HG03108 (cell line): Measurements from ENCODE around the gene CEACAM20.
"Not testable (repeated sequence)": the region's sequence is repeated elsewhere in the genome, so short reads cannot be mapped to it uniquely, and the experiment has no call there.

Experiments used
- ATAC-seq: cut with Tn5 transposase; IDR thresholded peaks from one replicate; pipeline ENCODE4 v1.9.1; 2021; ENCODE audit warnings: moderate library complexity; ENCODE audit not compliant: unreplicated experiment

The CEACAM20 gene

DNA sequence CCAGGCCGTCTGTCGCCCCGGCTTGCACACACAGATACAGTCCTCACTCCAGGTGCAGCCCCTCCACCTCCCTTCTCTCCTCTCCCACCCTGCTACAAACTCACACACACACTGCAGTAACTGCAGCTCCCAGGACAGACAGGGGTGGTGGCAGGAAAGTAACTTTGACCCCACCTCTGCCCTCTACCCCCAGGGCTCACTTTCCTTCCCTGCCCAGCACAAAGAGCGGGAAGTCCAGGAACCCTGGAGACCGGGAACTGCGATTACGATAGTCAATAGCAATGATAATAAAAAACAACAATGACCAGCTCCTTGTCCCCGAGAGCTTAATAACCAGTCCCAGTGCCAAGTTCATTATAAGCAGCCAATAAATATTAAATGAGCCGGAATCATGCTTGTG lies at the start of gene CEACAM20:
Gene CEACAM20 (minus strand): TSS at position 140 of the 400 bp plus-strand sequence. CDS start 166 bp downstream, outside the sequence.
- ATAC-seq, result no peak

DNA sequence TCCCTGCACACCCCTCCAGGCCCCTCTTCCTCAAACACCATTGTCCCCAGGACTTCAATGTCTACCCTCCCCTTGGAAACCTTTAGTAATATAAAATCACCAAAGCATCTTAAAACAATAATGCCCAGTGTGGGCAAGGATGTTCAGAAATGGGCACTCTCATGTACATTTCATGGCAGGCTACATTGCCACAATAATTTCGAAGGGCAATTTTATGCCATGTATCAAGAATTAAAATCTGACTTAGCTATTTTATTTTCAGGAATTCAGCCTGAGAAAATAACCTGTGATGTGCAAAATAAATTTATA lies 48.0 kb upstream of the CEACAM20 start:
- no peak for ATAC-seq

DNA sequence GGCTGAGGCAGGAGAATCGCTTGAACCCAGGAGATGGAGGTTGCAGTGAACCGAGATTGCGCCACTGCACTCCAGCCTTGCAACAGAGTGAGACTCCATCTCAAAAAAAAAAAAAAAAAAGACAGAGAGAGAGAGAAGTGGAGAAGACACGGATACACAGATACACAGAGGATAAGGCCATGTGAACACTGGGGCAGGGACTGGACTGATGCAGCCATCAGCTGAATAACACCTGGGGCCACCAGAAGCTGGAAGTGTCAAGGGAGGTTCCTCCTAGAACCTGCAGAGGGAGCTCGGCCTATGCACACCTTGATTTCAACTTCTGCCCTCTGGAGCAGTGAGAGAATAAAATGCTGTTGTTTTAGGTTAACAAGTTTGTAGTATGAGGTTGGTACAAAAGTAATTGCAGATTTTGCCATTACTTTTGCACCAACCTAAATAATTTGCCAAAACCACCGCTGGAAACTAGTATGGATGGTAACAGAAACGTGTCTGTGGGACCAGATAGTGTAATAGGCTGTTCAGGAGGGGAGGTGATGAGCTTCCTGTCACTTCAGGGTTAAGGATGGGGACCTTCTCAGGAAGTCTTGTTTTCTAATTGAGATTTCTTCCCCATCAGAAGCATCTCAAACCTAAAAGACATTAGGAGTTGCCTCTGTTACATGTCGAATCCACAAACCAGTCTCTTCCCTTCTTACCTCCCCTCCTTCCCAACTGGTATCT lies 47.5 kb upstream of the CEACAM20 start:
- ATAC-seq, result no peak

DNA sequence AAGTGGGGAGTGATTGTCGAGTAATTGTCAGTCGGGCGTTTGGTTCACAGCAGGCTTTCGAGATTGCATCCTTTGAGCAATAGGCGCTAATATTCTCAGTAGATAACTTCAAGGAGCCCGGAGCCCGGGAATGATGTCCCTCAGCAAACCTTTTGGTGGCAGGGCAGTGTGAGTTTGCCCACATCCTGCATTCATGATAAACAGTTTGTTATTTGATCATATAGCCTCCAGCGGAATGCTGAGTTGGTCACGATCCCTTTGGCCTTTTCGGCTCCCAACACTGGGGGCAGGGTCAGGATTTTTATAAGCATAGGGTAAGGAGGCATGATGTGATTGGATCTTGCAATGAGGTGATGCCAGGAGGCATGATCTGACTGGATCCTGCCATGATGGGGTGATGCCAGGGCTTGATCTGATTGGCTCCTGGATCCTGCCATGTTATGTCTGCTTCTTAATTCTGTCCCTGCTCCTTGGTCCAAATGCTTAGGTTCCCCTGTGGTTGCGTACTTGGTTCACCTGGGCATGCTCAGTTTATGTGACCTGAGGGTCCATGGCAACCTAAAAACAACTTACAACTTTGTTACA lies 45.7 kb upstream of the CEACAM20 start:
- ATAC-seq, result no peak

DNA sequence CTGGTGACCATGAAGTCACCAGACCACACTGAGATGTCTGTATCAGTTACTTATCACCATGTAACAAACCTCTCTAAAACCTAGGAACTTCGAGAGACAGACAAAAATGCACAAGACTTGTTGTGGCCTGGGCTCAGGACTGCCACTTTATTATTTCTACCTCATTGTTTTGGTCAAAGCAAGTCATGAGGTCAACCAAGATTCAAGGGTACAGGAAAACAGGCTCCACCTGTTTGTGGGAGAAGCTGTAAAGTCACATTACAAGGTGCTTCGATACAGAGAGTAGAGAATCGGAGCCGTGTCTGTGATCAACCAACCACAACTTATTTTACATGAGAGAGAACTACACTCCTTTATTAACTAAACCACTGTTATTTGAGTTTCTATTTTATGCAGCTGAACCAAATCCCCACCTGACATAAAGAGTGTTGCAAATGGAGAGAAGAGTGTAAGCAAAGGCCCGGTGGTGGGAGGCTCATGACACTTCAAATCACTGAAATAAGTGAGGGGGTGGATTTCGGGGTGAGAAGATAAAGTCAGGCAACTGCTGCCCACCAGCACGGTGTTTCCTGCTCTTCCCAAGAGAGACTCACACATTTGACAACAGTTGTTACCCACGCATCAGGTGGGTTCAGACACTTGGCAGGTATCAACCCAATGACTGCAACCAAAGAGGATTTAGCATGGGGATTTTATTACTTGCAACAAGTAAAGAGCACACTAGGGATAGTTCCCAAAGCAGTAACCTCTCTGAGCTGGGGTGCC lies 44.9 kb upstream of the CEACAM20 start:
- ATAC-seq, result no peak

DNA sequence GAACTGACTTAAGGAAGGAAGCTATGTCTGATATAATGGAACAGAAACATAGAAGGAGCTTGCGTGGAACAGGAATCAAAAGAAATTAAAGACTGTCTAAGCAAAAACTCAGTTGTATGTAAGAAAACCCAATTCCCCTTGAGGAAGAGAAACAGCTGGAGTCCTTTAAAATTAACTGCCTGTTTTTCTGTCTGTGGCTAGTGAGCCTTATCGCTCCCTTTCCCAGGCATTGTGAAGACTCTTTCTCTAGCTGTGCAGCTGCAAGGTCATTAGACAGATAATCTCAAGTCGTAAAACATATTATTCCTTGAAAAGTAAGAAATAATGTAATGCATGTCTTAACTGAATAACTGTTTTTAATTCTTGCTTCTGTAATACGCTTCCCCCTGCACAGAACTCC lies 44.2 kb upstream of the CEACAM20 start:
- ATAC-seq, result no peak

DNA sequence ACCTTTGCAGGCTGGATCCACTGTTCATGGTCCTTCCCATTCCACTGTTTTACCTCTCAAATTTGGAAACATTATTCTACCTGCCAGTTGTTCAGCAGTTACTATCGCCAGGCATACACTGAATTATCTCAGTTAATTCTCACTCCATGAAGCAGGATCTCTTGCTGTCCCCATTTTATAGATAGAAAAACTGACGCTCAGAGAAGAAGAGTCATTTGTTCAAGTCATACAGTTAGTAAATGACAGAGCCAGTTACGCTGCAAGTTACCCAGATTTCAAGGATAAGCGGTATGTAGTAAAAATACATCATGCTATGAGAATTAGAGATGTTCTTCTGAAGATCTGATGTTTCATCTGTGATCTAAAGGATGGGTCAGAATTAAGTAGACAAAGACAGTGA lies 43.7 kb upstream of the CEACAM20 start:
- no peak for ATAC-seq

DNA sequence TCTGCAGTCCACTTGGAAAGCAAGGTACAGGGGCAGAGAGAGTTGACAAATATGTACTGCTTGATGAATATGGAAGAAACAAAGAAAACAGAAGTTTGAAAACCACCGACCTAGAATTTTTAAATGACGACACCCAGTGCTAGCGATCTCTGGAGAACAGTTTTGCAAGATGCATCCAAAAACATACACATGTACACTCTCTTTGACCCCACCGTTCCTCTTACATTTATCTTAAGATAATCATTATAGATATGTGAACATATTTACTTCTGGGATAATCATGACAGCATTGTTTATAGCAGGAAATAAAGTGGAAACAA lies 43.1 kb upstream of the CEACAM20 start:
- ATAC-seq, result no peak

DNA sequence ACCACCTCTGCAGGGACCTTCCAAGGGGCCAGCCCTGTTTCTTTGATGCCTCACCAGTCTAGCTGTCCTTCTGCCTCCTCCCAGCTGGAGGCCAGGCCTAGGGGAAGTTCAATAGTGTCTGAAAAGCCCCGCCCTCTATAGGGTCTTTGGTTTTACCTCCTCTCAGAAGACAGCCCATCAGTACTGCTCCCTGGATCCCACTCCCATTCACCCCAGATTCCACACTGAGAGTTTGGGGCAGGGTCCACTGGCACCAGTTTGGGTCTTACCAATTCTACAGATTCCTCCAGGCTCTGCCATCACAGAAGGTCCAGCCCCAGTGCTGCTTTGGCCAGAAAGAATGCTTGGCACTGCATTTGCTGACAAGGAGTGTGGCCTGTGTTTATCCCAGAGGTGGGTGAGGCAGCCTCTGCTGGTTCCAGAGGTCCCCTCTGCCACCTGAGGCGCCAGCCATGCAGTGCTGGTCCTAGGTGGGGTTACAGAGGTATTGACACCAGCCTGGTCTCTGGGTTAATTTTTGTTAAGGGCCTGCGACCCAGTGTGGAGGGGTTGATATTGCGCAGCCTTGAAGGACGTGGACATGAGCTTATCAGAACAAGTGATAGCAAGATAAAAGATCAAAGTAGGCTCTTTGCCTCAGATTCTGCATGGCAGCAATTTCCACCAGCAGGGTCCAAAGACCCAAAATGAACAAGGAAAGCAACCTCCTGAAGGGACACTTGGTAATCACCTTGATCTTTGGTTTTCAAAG lies 42.5 kb upstream of the CEACAM20 start:
- no peak for ATAC-seq

DNA sequence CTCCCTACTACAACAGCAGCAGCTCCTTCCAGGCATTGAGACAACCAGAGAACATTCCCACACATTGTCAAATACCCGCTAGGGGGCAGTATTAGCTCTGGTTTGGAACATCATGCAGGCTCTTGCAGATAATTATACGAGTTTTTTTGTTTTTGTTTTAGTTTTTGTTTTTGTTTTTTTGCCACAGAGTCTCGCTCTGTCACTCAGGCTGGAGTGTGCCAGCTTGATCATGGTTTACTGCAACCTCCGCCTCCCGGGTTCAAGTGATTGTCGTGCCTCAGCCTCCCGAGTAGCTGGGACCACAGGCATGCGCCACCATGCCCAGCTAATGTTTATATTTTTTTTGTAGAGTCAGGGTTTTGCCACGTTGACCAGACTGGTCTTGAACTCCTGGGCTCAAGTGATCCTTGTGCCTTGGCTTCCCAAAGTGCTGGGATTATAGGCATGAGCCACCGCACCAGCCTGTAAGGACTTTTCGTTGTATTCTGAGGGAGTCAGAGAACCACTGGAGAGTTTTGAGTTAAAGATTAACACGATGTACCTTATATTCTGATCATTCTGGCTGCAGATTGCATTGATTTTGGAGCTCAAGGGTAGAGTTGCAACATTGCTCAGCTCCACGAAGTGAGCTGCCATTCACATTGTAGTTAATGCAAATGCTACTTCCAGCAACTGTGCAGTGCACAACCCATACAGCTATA lies 41.7 kb upstream of the CEACAM20 start:
- no peak for ATAC-seq

DNA sequence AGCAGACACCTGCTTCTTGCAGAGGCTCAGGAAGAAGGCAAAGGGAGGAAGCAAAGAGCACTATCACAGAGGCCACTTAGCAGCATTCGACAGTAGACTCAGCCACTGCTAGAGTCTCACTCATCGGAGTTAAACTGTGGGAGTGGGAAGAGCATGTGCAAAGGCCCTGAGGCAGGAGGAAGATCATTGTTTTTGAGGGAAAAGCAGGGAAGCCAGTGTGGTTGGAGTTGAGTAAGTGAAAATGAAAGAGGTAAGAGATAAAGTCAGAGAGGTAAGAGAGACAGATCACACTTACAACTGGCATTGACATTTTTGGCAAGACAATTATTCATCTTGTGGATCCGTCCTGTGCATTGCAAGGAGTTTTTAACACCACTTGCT lies 41.1 kb upstream of the CEACAM20 start:
- ATAC-seq, result no peak

DNA sequence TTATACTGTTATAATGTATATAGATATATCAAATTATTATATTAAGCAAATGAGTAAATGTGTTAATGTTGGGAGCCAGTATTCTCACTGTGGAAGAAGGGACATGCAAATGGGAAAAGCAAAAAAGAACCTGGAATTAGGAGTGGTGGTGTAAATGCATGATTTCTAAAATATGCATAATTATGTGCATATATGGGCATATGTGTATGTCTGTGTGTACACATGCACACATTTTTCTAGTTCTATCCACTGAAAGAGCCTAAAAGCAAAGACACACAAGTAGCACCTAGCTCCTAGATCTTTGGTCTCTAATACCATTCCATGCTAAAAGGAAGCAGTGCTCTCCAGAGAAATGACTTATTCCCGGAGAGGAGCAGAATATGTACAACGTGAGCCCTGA lies 38.3 kb upstream of the CEACAM20 start:
- no peak for ATAC-seq

DNA sequence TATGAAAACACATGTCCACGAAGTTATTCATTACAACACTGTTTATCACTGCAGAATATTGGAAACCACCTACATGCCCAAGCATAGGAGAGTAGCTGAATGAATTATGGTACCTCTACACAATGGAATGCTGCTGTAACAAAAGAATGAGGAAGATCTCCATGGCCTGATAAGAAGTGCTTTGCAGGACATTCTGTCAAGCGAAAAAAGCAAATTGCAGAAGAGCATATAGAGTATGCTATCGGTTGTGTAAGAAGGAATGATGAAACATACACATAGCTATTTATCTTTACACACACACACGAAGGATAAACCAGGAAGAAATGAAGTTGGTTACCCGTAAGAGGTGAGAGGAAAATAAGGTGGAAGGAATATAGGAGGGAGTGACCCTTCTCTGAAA lies 37.5 kb upstream of the CEACAM20 start:
- no peak for ATAC-seq

DNA sequence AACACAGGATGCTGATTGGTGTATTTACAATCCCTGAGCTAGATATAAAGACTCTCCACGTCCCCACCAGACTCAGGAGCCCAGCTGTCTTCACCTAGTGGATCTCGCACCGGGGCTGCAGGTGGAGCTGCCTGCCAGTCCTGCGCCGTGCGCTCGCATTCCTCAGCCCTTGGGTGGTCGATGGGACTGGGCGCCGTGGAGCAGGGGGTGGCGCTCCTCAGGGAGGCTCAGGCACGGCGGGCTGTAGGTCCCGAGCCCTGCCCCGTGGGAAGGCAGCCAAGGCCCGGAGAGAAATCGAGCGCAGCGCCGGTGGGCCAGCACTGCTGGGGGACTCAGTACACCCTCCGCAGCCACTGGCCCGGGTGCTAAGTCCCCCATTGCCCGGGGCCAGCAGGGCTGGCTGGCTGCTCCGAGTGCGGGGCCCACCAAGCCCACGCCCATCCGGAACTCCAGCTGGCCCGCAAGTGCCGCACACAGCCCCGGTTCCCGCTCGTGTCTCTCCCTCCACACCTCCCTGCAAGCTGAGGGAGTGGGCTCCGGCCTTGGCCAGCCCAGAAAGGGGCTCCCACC lies 33.7 kb upstream of the CEACAM20 start:
- ATAC-seq, result not testable (repeated sequence)

DNA sequence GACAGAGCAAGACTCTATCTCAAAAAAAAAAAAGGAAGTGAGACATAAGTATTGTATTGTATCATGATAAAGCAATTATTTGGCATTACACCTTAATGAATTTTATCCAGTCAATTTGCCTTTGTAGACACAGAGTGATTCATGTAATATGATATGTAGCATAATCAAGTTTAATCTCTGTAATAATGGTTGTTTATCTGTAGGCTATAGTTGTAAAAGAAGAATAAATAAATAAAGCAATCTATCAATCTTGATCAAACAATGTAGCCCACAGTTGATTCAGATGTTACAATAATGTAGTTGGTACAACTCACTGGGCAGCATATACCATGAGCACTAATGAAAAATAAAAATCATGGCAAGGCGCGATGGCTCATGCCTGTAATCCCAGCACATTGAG lies 28.5 kb upstream of the CEACAM20 start:
- ATAC-seq, result no peak

DNA sequence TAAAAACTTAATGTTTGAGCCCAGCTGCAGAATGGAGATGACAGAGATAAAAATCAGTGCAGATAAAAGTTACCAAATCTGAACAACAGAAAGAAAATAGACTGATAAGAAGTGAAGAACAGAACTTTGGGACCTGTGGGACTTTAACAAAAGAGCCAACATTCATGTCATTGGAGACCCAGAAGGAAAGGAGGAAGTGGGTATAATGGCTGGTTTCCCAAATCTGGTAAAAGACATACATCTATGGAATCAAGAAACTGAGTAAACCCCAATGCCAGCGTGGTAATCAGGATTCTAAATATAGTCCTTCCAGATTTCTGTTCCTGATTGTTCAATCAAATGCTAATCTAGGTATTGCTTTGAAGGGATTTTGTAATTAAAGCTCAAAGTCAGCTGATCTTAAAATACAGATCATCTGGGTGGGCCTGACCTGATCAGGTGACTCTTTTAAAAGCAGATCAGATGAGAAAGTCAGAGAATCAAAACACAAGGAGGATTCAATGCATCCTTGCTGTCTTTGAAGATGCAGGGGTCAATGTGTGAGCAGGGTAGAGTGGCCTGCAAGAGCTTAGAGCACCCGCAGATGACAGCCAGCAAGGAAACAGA lies 25.3 kb upstream of the CEACAM20 start:
- ATAC-seq, result no peak

DNA sequence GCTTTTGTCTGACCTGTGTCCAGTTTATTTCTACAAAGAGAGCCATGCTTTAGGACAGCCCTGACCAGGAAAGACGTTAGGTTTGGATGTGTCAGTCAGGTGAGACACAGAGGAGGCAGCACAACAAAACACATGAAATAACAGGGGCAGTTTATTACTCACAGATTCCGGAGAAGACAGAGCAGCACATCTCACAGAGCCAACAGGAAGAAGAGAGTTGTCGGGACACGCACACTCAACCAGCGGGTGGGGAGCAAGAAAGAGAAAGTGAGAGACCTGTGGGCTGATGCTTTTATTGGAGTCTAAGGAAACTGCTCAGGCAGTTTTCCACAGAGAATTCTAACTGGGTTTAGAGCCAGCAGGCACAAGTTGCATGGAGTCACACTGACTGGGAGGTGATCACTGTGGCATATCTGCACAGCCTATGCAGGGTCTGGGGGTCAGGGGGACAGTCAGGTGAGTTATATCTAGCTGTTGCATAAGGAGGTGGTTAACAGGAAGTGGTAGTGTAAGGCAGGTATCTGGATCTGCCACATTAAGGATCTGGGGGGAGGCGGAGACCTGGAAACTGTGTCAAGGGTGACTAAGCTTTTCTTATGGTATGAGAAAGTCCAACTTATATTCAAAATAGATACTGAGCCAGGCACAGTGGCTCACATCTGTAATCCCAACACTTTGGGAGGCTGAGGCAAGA lies 24.1 kb upstream of the CEACAM20 start:
- no peak for ATAC-seq

DNA sequence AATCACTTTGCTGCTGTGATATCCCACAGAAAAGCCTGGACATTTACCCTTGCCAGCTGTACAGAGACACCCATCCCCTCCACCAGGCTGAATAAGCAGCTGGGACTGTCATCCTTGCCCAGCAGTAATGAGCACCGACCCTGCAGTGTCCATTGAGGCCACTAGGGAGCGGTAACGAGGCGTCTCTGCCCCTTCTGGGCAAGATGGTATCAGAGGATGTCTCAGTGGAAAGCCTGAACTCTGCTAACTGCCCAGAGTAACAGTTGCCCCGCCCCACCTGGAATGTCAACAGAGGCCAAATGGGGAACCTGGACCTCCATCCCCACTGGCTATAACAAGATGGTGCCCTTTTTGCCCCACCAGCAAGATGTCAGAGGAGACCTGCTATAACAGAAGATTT lies 22.8 kb upstream of the CEACAM20 start:
- ATAC-seq, result no peak

DNA sequence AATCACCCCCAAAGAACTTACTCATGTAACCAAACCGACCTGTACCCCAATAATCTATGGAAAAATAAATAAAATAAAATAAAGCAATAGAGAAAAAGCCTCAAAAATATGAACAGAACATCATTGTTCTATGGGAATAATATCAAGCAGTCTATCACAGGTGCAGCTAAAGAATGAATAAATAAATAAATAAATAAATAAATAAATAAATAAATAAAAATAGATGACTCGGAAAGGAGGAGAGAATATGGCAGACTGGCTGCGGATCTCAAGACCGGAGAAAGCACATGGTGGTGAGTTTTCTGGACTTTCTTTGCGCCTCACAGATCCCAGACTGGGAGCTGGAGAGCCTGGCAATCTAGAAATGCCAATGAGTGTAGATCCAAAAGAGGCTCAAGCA lies 22.4 kb upstream of the CEACAM20 start:
- ATAC-seq, result no peak

DNA sequence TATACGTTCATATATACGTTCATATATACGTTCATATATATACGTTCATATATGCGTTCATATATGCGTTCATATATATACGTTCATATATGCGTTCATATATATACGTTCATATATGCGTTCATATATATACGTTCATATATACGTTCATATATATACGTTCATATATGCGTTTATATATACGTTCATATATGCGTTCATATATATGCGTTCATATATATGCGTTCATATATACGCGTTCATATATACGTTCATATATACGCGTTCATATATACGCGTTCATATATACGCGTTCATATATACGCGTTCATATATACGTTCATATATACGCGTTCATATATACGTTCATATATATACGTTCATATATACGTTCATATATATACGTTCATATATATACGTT lies 21.5 kb upstream of the CEACAM20 start:
- not testable (repeated sequence) for ATAC-seq
